Epithelial cell of esophagus (primary cell): Measurements from ENCODE around the gene CDK17.

Experiments
- DNase-seq: peaks from one replicate; pipeline ENCODE4 v3.0.0; 2010; ENCODE audit warnings: low read depth
- H3K4me3 ChIP-seq: 2 replicates; pipeline ENCODE4 v1.5.1; 2011; ENCODE audit warnings: mild to moderate bottlenecking, low read length, control low read depth
- CTCF ChIP-seq: IDR thresholded peaks from 2 replicates; pipeline ENCODE4 v1.5.1; 2011; ENCODE audit warnings: low read depth, mild to moderate bottlenecking, low read length, control low read depth, inconsistent platforms; ENCODE audit not compliant: insufficient read depth; ENCODE audit errors: missing control alignments

CDK17 gene

GRCh38 chr12:96241431-96241830, 158.8 kb downstream of the CDK17 start:
- no peak for TF ChIP-seq CTCF
- H3K4me3 ChIP-seq: no peak overlapping the region
- no peak for DNase-seq

GRCh38 chr12:96240656-96241055, 159.6 kb downstream of the CDK17 start:
- TF ChIP-seq CTCF: no peak
- no peak overlapping the region for H3K4me3 ChIP-seq
- no peak for DNase-seq

GRCh38 chr12:96239711-96240635, 160.3 kb downstream of the CDK17 start:
- no peak for TF ChIP-seq CTCF

GRCh38 chr12:96238336-96239047, 161.7 kb downstream of the CDK17 start:
- no peak for TF ChIP-seq CTCF
- no peak overlapping the region for H3K4me3 ChIP-seq
- DNase-seq: no peak

More at GRCh38 chr12:96239711-96240635, 160.3 kb downstream of the CDK17 start:
- DNase-seq: no peak
- H3K4me3 ChIP-seq: no peak overlapping the region

GRCh38 chr12:96237465-96238077, 162.7 kb downstream of the CDK17 start:
- H3K4me3 ChIP-seq: no peak overlapping the region
- TF ChIP-seq CTCF: no peak
- peak; percentile 81 for DNase-seq

GRCh38 chr12:96237035-96237434, 163.2 kb downstream of the CDK17 start:
- DNase-seq: no peak
- no peak overlapping the region for H3K4me3 ChIP-seq
- TF ChIP-seq CTCF: no peak
